Stimulated activated CD8-positive, alpha-beta memory T cell treated with anti-CD3 and anti-CD28 coated beads, Interleukin-15, amount 100 ng/mL, for 24 hours (primary cell): Measurements from ENCODE around the gene POU2F3.

Experiments used
- DNase-seq: peaks from one replicate; pipeline ENCODE4 v3.0.0-alpha.2; 2020; ENCODE audit warnings: low read depth

Gene POU2F3

DNA sequence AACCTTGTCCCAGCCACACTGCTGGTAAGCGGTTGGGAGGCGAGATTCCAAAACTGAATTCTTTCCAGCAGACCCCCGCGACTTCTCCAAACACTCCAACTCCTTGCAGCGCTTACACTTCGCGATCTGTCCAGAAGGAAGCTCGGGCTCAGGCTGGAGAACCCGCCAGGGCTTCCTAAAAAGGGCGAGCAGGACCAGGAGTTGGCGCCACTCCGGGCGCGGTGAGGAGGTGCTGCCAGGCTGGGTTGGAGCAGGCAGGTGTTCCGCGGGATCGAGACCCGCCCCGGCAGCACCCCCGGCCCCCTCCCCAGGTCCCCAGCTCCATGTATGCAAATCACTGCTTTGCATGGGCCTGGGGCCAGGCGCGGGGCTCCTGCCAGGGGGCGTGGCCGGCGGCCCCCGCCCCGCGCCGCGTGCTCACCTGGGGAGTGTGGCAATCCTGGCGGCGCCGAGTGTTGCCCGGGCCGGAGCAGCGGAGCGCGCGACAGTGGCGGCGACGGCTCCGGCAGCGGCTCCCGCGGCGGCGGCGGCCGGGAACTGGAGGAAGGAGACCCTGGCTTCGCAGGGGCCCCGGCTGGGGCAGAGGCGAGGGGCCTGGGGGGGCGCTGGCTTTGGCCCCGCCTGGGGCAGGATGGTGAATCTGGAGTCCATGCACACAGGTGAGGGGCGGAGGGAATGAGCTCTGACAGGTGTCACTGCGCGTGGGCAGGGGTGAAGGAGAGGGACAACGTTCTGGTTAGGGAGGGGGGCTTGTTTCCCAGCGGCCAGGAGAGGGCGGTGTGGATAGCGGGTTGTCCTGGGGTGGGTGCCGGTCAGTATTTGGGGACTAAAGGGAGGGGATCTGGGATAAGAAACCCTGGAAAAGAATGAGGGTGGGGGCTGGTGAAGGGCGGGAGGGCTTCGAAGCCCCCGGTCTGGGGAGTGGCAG, at the start of gene POU2F3:
TSS of gene POU2F3 (plus strand) at position 428 of the 928 bp plus-strand sequence. CDS start at position 632, 204 bp downstream.
- no peak for DNase-seq

DNA sequence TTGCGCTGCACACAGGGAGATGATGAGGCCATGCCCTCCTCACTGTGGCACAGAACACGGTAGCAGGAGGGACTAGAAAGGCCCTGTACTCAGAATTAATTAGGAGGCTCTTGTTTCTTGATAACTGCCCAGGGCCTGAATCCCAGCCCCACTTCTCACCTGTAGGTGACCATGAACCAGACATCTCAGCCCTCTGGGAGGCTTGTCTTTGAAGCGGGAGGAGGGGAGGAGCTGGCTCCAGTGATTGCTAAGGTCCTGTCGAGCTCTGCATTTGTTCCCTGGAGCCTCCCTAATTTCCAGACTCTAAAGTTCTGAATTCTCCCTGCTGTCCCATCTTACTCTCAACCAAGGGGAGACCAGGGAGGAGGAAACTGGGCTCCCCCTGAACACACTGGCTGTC, 48.9 kb upstream of the POU2F3 start:
- no peak for DNase-seq

DNA sequence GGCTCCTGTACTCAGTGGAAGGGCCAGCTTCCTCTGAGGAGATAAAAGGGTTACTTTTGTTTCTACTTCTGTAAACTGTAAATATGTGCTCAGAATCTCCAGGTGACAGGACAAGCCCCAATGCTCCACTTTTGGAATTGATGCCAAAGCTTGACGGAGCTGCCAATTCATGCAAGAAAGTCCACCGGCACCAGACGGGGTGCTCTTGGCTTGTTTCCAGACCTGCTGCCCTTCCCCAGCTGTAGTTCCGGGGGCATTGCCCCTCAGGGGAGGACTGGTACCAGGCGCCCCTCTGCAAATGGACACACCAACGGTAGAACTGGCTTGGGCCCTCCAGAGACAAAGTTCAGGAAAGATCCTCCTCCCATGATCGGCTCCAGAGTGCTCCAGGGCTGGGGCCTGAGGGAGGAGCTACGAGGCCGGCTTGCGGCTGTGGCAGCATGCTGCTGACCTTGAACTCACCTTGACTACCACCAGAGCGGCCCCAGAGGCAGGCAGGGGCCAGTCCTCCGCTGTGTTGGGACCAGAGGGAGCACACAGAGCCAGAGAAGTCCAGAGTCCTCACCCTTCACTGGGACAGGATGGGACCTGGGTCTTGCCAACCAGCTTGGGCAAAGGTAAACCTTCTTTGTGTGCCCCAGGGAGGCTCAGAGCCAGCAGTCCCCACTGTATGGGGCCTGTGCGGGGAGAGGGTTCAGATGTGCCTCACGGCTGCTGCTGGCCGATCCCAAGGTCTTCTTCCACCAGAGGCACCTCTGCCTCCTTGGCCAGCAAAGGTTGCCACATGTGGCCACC, 46.9 kb upstream of the POU2F3 start:
- DNase-seq, result no peak

DNA sequence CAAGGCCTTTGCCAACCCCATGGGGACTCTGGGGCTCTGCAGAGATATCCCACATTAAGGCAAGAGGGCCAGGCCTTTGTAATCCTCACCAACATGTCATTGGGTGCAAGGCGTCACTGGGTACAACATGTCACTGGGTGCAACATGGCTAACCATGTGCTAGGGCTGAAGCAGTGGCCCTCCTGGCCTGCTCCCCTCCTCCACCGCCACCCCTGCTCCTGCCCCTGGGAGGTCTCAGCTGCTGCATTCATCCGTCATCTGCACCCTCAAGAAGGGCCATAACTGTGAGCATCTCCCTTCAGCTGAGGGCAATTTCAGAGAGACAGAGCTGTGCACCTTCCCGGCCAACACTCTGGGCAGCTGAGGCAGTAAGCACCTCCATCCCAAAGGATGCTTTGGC, 45.8 kb upstream of the POU2F3 start:
- DNase-seq, result no peak

DNA sequence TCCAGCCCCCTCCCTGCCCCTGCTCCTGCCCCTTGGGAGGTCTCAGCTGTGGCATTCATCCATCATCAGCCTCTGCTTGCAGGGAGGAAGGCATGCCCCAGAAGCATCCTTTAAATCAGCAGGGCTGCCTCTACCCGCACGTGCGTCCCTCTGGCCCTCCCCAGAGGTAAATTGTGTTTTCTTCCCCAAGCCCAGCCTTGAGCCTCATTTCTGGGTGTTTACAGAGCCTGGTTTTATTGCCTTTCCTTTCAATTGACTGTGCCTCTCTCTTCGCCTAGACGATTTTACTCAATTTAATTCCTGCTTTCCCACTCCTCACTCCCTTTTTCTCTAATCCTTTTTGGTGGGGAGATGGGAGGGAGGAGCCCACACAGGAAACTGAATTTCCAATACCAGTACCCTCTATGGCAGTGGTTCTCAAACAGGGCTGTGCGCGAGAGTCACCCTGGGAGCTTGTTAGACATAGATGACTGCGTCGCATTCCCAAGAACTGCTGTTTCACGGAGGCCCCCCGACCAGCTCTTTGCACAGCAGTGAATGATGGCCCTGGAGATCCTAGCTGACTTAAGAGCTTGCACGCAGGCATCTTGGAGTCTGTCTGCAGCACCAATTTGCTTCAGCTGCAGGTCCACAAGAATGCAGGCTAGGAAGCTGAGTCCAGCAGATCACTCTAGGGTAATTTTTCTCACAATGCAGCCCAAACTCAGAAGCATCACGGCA, 44.2 kb upstream of the POU2F3 start:
- no peak for DNase-seq

DNA sequence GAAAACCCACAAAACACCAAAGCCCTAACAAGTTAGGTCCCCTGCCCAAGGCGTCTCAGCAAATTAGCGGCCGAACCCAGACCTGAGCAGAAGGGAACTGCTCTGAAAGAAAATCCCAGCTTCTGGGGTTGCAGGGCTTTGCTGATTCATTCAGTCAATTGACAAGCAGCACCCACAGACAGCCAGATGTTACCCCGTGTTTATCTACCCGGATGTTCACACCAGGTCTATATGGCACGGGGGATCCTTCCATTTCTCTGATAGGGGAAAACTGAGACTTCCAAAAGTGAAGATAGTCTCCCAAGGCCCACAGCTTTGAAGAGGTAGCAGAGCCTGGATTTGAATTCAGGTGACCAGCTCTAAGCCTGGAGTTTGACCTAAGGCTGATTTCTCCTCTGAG, 43.1 kb upstream of the POU2F3 start:
- no peak for DNase-seq

DNA sequence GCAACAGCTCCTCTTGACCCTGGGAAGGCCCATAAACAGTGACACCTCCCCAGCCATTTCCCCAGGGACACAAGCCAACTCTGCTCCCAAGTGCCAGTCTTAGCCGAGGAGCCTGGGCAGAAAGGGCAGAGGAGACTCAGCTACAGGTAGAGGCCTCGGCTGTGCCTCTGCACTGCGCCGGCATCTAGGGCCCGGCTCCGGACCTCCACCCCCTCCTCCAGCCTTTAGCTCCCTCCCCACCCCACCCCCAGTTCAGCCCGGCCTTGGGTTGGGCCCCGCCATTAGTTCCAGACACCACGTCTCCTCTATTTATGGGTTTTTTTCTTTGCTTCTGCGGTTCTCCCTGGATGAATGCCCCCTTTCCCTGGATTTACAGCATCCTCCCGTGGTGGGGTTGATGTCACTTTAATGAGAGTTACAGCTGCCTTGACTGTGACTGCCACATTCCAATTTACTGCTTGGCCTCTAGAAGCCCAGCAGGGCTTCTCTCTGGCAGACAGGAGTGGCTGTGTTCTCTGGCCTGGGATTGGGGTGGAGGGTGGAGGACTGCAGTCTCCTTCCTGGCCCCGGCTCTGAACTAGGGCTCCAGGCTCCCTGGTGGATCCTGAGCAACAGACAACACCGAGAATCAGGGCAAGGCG, 42.6 kb upstream of the POU2F3 start:
- DNase-seq, result no peak

DNA sequence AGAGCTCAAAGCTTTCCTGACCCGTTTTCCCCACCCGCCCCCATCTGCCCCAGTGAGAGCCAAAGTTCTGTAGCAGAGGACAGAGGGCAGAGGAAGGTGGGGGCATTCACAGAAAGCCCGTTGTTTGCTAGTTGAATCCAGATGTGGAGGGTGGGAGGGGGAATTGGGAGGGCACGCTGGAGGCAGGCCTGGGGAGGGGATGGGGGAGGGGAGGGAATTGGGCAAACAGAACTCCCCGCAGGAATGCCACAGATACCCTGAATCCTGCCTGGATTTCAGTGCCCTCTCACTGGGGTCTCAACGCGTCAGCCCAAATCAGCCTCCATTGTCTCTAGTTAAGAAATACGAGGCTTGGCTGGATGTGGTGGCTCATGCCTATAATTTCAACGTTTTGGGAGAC, 42.0 kb upstream of the POU2F3 start:
- no peak for DNase-seq

DNA sequence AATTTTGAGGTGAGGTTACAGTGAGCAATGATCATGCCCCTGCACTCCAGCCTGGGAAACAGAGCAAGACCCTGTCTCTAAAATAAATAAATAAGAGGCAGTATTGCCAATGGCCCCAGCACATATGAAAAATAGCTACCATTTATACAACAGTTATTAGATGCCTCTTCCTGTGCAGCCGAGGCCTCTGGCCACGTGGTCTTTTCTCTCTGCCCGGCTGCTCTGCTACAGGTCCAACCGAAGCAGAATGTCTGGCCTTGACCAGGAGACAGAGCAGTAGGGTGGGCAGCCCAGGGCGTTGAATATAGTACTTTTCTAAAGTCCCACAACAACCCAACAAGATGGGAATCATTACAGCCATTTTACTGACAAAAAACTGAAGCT, 41.5 kb upstream of the POU2F3 start:
- DNase-seq, result no peak

DNA sequence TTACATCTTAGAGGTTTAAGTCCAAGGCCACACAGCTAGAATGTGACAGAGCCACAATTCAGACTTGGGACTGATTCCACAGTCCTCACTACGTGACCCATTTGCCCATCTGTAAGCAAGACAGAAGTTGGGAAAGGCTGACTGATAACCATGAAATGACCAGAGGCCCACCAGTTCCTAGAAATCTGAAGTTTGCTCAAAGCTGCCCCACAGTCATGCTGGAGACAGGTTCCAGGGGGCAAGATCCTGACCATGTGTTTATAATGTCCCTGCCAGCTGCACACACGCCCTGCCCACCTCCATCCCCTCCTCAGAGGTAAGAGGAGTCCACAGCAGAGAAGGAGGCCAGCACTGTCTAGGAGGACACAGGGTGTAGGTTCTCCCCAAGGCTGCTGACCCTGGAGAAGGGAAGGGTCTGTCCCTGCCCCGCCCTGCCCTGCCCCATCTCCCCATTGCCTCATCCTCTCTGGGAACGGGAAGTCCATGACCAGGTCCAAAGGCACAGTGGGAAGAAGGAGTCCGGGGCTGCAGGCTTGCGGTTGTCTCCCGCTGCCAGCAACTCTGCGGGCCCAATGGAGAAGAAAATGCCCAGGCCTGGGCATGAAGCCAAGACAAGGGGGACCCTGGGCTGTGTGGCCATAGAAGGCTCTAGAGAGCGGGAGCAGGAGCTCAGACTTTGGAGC, 41.0 kb upstream of the POU2F3 start:
- DNase-seq, result no peak

DNA sequence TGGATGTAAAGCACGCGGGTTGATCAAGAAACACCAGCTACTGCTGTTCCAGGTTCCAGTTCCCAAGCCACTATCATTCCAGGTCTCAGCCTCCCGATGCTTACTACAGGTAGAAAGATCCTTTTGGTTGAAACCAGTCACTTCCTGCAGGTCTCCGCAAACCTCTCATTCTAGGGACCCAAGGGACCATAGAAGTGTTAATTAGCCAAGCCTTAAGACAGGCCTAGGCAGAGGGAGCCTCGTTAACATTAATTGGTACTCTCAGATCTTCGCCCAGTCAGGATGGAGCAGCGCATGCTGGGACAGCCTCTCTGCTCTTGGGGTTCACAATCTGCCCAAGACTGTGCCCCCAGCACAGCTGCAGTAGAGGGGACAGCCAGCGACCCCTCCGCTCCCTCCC, 40.3 kb upstream of the POU2F3 start:
- no peak for DNase-seq

DNA sequence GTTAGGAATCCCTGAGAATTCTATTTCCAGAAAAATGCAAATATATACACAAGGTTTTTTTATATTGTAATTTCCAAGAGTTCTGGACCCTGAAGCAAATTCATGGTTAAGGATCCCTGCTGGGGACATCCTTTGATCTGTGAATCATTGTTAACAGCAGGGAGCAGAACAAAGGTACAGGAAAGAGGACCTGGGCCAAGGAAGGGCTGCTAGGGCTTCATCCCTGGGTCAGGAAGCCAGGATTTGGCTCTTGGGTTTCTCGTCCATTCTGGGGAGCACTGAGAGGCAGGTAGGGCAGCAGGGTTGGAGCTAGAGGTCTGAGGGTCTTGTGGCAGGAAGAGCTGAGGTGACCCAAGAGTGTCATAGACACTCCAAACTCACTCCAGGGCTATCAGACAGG, 39.3 kb upstream of the POU2F3 start:
- DNase-seq, result no peak

DNA sequence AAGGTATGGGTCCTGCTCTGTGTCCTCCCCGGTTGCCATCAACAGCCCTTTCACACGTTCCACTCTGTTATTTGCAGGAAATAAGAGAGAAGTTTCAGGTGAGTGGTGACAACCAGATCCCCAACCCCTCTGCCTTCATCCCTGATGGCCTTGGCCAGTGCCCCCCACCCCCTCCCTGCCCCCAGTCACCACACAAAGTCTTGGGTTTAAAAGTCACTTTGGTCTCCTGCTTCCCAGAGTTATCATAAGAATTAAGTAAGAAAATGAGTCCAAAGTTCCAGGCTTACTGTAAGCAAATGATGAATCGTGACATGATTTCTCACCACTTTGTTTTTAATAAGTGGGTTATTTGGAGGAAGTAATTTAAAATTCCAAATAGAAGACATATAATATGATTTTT, 38.3 kb upstream of the POU2F3 start:
- no peak for DNase-seq

DNA sequence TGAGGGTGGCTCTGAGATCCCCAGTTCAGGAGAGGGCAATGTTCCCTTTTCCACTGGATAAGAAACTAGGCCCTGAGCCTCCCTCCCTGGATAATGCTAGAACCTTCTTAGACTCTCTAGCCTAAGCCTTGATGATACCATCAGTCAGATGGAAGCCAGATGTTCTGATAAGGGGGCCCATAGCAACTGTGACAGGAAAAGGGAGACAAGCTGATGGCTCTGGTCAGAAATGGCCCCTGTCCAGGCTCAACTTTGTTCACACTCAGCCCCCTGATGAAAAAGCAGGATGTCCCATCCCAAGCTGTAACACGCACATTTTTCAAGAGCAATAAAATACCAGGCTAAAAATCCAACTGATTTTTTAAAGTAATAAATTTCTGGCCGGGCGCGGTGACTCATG, 36.3 kb upstream of the POU2F3 start:
- no peak for DNase-seq

DNA sequence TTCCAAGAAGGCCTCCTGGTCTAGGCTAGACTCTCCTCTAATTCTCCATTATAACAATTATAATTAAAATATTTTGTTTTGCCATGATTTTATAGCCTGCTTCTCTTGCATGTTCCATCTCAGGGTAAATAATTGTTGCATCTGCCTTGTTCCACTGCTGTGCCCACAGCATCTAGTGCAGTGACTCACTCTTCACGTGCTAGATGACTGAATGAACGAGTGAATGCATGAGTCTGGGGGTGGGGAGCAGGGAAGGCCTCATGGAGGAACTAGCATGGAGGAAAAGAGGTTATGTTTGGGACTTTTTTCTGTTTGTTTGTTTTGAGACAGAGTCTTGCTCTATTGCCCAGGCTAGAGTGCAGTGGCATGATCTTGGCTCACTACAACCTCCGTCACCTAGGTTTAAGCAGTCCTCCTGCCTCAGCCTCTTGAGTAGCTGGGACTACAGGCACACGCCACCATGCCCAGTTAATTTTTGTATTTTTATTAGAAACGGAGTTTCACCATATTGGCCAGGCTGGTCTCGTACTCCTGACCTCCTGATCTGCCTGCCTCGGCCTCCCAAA, 34.3 kb upstream of the POU2F3 start:
- no peak for DNase-seq

DNA sequence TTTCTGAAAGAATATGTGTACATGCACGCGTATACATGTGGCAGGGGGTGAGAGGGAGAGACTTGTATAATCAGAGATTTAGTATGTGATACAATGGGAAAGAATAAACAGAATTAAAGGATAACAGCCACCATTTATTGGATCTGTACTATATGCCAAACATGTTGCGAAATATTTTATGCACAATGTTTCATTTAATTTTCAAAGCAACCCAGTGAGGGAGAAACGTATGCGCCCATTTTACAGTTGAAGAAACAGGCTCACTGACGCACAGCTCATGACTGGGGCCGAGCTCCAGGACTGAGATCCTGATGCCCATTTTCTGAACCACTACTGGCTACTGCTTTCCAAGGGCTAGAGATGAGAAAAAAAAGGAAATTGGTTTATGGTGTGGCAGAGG, 32.4 kb upstream of the POU2F3 start:
- DNase-seq, result no peak

DNA sequence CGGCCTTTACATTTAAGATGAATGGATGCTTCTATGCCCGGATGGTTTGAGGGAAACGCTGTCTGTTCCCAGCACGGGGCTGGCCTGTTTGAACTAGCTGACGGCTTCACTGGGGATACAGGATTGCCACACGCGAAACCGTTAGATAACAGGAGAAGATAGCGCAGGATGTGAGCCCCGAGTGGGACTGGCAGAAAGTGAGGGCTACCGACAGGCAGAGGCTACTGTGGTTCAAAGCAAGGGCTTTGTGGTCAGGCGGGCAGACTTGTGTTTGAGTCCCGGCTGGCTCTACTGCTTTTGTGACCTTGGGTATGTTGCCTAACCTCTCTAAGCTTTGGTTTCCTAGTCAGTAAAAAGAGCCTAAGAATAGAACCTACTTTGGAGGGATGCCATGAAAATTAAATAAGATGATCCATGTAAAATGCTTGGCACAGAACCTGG, 31.9 kb upstream of the POU2F3 start:
- DNase-seq, result no peak

DNA sequence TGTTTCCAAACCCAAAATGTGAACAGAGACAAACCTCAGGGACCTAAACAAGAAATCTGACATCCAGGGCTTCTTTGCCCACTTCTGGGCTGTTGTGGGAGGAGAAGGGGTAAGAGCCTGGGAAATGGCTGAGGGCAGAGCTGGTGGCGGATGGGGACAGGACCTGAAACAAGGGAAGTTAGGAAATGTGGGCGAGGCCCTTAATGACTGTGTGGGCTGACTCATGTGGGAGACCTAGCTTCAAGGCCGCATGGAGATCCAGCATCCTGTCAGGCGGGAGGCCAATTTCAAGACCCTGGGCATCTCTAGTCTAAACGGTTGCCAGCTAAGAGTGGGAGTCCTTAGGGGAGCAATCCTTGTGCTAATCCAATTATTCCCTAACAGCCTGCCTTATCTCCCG, 31.2 kb upstream of the POU2F3 start:
- no peak for DNase-seq

DNA sequence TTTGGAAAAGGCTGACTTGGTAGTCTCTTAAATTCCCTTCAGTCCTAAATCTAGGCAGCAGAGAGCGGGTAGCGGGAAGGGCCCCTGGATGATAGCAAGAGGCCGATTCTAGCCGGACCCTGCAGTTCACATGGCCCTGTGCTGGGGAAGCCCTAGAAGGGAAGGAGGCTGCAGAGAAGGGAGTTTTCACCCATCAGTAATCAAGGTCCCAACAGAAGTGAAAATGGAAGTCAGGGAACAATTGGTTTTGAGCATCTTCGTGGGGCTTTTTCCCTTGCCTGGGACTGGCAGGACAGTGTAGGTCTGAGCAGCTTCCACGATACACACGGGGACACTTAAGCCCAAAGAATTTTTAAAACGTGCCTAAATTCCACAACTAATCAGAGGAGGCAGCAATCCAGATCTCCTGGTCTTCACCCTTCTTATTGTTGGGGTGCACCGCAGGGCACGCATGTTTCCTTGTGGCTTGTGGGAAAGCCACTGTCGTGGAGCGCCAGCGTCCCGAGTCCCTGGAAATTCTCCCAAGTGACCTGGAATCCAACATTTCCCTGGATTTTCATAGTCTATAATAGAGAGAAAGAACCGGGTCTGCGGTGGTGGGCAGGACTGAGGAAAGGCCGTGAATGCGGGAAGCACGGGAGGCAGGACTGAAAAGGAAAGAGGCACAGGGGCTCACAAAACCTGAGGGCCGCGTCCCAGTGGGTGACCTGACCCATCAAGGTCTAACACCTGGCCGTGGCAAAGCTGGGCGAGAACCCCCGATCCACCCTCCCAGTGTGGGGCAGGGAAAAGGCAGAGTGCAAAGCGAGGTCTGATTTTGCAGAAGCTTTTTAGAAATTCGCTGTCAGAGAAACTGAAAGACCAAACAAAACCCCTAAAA, 30.0 kb upstream of the POU2F3 start:
- no peak for DNase-seq
